Stimulated activated effector memory CD8-positive, alpha-beta T cell treated with anti-CD3 and anti-CD28 coated beads, Interleukin-12 subunit alpha, Interleukin-12 subunit beta, amount 100 ng/mL, for 72 hours (primary cell): Measurements from ENCODE around the gene TIAM1.
A peak's percentile ranks its signal among the peaks of the same experiment; 100 is the strongest.

Experiments
- ATAC-seq: fragments of 150-1000 bp; cut with Tn5 transposase; 2 replicates; pipeline ENCODE4 v1.10.0; 2021
- DNase-seq, 2 donors: peaks; one replicate each; pipeline ENCODE4 v3.0.0; 2021 to 2022; ENCODE audit warnings: low spot score in 2 of 2
- H3K27ac Mint-ChIP-seq: one replicate; pipeline ENCODE4 v1.8.0; 2022; ENCODE audit warnings: mild to moderate bottlenecking, mixed read lengths
- H3K36me3 Mint-ChIP-seq: one replicate; pipeline ENCODE4 v1.8.0; 2022; ENCODE audit warnings: mild to moderate bottlenecking, mixed read lengths
- H3K4me1 Mint-ChIP-seq: one replicate; pipeline ENCODE4 v1.8.0; 2022; ENCODE audit warnings: mixed read lengths
- H3K4me3 Mint-ChIP-seq: one replicate; pipeline ENCODE4 v1.8.0; 2022; ENCODE audit warnings: mild to moderate bottlenecking, mixed read lengths
- H3K9me3 Mint-ChIP-seq: one replicate; pipeline ENCODE4 v1.8.0; 2022; ENCODE audit warnings: mixed read lengths

The TIAM1 gene, protein sequence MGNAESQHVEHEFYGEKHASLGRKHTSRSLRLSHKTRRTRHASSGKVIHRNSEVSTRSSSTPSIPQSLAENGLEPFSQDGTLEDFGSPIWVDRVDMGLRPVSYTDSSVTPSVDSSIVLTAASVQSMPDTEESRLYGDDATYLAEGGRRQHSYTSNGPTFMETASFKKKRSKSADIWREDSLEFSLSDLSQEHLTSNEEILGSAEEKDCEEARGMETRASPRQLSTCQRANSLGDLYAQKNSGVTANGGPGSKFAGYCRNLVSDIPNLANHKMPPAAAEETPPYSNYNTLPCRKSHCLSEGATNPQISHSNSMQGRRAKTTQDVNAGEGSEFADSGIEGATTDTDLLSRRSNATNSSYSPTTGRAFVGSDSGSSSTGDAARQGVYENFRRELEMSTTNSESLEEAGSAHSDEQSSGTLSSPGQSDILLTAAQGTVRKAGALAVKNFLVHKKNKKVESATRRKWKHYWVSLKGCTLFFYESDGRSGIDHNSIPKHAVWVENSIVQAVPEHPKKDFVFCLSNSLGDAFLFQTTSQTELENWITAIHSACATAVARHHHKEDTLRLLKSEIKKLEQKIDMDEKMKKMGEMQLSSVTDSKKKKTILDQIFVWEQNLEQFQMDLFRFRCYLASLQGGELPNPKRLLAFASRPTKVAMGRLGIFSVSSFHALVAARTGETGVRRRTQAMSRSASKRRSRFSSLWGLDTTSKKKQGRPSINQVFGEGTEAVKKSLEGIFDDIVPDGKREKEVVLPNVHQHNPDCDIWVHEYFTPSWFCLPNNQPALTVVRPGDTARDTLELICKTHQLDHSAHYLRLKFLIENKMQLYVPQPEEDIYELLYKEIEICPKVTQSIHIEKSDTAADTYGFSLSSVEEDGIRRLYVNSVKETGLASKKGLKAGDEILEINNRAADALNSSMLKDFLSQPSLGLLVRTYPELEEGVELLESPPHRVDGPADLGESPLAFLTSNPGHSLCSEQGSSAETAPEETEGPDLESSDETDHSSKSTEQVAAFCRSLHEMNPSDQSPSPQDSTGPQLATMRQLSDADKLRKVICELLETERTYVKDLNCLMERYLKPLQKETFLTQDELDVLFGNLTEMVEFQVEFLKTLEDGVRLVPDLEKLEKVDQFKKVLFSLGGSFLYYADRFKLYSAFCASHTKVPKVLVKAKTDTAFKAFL (N-terminal part only)

GRCh38 chr21:31343680-31344480, at the start of gene TIAM1:
Gene TIAM1 (minus strand): TSS chr21:31344261. CDS start chr21:31266972, 77,289 bp downstream.
- Mint-ChIP-seq H3K36me3 (no peaks in the 10 kb centered on the region), H3K27ac (peak within 1 kb of the TSS; percentile 92), H3K4me1 (peaks cover 33% of the 10 kb centered on the region), H3K9me3 (no peaks in the 10 kb centered on the region), H3K4me3 (peak within 1 kb of the TSS; percentile 85)
- DNase-seq (no peak), ATAC-seq (peak; percentile 61)

DNA sequence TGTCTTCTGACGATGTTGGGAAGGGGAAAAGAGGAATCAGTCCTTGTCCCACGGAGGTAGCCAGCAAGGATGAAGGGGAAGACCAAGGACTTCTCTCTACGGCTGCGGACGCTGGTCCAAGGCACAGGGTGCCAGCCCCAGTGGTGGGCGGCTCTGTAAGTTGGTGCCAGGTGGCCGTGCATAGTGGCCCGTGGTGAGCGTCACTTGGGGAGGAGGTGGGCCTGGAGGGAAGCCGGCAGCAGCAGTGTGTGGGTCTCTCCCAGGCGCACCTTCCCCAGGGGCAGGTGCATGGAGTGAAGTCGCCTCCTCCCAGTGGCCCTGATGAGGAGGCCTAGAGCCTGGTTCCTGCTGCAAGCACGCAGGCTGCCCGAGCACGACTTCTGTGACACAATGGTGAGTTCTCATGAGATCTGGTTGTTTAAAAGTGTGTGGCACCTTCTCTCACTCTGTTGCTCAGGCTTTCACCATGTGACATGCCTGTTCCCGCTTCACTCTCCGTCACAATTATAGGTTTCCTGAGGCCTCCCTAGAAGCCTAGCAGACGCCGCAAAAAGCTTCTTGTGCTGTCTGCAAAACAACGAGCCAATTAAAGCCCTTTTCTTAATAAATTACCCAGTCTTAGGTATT, 43.6 kb upstream of the TIAM1 start:
- Mint-ChIP-seq H3K4me3 (no peak overlapping the region), H3K9me3 (no peaks in the 10 kb centered on the region), H3K4me1 (no peaks in the 10 kb centered on the region), H3K27ac (no peak overlapping the region), H3K36me3 (no peaks in the 10 kb centered on the region)
- no peak for DNase-seq
- no peak for ATAC-seq

GRCh38 chr21:31386006-31386405, 41.9 kb upstream of the TIAM1 start:
- no peak overlapping the region for H3K4me3 Mint-ChIP-seq
- no peaks in the 10 kb centered on the region for H3K4me1 Mint-ChIP-seq
- no peak overlapping the region for H3K27ac Mint-ChIP-seq
- DNase-seq = no peak
- H3K9me3 Mint-ChIP-seq = no peaks in the 10 kb centered on the region
- H3K36me3 Mint-ChIP-seq = no peaks in the 10 kb centered on the region
- ATAC-seq = no peak

DNA sequence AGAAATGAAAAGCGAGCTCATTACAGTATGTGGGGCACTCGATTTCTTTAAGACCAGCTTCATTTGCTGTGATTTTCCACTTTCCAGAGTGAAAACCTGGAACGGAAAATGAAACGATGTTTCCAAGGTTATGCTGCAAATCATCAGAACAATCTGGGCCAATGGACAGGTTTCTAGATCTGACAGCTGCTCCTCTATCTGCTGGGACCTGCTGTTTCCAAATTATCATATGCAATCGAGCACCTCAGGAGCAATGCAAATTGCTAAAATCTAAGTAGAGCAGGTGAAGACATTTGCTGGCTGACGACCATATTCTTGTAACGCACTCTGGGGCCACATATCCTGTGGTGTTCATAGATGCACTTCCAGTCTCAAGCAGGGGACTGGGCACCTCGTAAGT, 39.7 kb upstream of the TIAM1 start:
- Mint-ChIP-seq H3K27ac (no peak overlapping the region), H3K4me1 (no peaks in the 10 kb centered on the region), H3K36me3 (no peaks in the 10 kb centered on the region), H3K4me3 (no peak overlapping the region), H3K9me3 (no peaks in the 10 kb centered on the region)
- DNase-seq = no peak
- ATAC-seq = no peak

DNA sequence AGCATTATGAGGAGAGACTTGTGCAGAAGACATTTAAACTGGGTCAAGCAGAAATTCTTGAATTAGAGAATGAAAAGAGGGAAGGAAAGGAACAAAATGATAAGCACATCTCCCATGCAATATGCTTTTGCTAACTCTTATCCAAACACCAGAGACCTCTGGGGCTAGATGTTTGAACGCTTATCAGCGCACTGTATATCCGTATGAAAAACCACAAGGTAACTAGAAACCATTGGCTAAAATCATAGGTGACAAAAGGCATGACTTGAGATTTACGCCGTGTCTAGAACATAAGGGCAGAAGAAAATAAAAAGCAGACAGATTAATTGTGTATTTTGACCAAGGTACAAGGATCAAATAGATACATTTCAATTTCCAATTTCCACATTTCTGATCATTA, 38.0 kb upstream of the TIAM1 start:
- no peak for ATAC-seq
- no peaks in the 10 kb centered on the region for H3K9me3 Mint-ChIP-seq

DNA sequence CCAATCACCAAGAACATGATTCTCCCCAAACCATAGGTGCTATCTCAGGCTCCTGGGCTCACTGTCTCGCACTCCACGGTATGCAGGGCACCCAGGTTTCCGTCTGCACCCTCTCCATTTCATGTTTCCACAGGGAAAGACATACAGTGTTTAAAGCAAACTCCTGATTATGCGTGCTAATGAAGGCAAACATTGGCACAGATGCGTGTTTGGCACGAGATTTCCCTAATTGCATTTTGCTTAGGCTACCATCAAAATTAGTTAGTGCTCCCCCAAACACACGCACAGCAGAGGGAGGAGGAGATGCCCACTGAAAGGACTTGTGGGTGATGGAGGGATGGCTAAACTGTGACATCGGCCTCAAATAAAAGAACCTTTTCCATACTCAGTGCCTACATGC, 32.2 kb upstream of the TIAM1 start:
- Mint-ChIP-seq H3K27ac (no peak overlapping the region), H3K4me1 (no peaks in the 10 kb centered on the region), H3K4me3 (no peak overlapping the region), H3K9me3 (no peaks in the 10 kb centered on the region), H3K36me3 (no peaks in the 10 kb centered on the region)
- ATAC-seq (no peak), DNase-seq (no peak)

More for the DNA sequence above, 38.0 kb upstream of the TIAM1 start:
- Mint-ChIP-seq H3K4me3 (no peak overlapping the region), H3K4me1 (no peaks in the 10 kb centered on the region), H3K36me3 (no peaks in the 10 kb centered on the region), H3K27ac (no peak overlapping the region)
- DNase-seq = no peak

GRCh38 chr21:31374395-31374794, 30.3 kb upstream of the TIAM1 start:
- H3K4me1 Mint-ChIP-seq = no peaks in the 10 kb centered on the region
- H3K9me3 Mint-ChIP-seq = no peaks in the 10 kb centered on the region
- no peaks in the 10 kb centered on the region for H3K36me3 Mint-ChIP-seq
- DNase-seq (no peak), ATAC-seq (no peak)
- H3K27ac Mint-ChIP-seq = no peak overlapping the region
- no peak overlapping the region for H3K4me3 Mint-ChIP-seq

DNA sequence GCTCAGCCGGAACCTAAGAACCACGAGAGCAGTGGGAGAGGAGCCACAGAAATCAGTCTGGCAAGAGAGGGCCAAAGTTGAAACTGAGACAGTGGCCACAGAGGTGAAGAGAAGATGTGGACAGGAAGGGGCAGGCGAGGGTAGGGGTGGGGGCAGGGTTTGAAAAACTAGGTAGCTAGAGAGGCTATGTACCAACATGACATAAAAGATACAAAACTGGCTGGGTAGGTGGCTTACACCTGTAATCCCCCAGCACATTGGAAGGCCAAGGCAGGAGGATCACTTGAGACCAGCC, 28.4 kb upstream of the TIAM1 start:
- no peak overlapping the region for H3K27ac Mint-ChIP-seq
- no peaks in the 10 kb centered on the region for H3K36me3 Mint-ChIP-seq
- no peaks in the 10 kb centered on the region for H3K9me3 Mint-ChIP-seq
- ATAC-seq = no peak
- H3K4me1 Mint-ChIP-seq = no peaks in the 10 kb centered on the region
- DNase-seq = no peak
- H3K4me3 Mint-ChIP-seq = no peak overlapping the region

GRCh38 chr21:31371715-31372470, 27.8 kb upstream of the TIAM1 start:
- Mint-ChIP-seq H3K36me3 (no peaks in the 10 kb centered on the region), H3K9me3 (no peaks in the 10 kb centered on the region), H3K4me3 (no peak overlapping the region), H3K4me1 (no peaks in the 10 kb centered on the region), H3K27ac (no peak overlapping the region)
- ATAC-seq (no peak), DNase-seq (no peak)

DNA sequence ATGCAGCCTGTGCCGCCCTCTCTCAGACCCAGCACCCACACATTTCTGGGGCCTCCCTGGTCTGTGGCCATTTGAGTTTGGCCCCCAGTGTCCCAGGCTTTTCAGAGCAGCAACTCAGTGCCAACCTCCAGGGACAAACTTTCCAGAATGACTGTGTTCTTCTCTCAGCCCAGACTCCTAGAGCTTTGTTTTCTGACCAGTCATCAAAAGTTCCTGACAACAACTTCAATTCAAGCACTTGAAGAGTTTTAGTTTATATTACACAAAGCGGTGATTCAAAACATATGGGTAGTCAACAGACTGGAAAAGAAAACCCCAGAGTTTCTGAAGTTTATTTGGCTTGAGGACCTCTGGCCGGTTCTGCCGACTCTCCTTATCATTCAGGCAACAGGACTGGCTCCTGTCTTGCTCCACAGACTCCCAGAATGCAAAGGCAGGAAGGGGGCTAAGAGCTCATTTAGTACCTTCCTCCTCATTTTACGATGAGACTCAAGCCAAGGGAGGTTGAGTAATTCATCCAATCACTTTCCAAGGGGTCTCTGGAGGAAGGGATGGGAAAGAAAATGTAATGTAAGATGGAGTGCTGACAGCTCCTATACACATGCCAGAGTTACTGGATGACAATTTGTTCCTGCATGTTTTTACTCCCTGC, 27.0 kb upstream of the TIAM1 start:
- ATAC-seq (no peak), DNase-seq (no peak)
- Mint-ChIP-seq H3K4me3 (no peak overlapping the region), H3K36me3 (no peaks in the 10 kb centered on the region), H3K27ac (no peak overlapping the region), H3K4me1 (no peaks in the 10 kb centered on the region), H3K9me3 (no peaks in the 10 kb centered on the region)

GRCh38 chr21:31370281-31370892, 26.3 kb upstream of the TIAM1 start:
- DNase-seq (no peak), ATAC-seq (peak; percentile 54)
- Mint-ChIP-seq H3K4me1 (no peaks in the 10 kb centered on the region), H3K9me3 (no peaks in the 10 kb centered on the region), H3K27ac (no peak overlapping the region), H3K36me3 (no peaks in the 10 kb centered on the region), H3K4me3 (no peak overlapping the region)

GRCh38 chr21:31368361-31368760, 24.3 kb upstream of the TIAM1 start:
- DNase-seq = no peak
- Mint-ChIP-seq H3K36me3 (no peaks in the 10 kb centered on the region), H3K9me3 (no peaks in the 10 kb centered on the region)

GRCh38 chr21:31367801-31368200, 23.7 kb upstream of the TIAM1 start:
- H3K9me3 Mint-ChIP-seq = no peaks in the 10 kb centered on the region
- H3K4me1 Mint-ChIP-seq = peaks cover 18% of the 10 kb centered on the region
- H3K27ac Mint-ChIP-seq = no peak overlapping the region
- no peak overlapping the region for H3K4me3 Mint-ChIP-seq
- H3K36me3 Mint-ChIP-seq = no peaks in the 10 kb centered on the region
- ATAC-seq (no peak), DNase-seq (no peak)

More at GRCh38 chr21:31368361-31368760, 24.3 kb upstream of the TIAM1 start:
- Mint-ChIP-seq H3K27ac (no peak overlapping the region), H3K4me3 (no peak overlapping the region), H3K4me1 (peaks cover 12% of the 10 kb centered on the region)
- ATAC-seq = no peak
